ENCODE results near the gene PRPF40A.

PRPF40A gene

DNA sequence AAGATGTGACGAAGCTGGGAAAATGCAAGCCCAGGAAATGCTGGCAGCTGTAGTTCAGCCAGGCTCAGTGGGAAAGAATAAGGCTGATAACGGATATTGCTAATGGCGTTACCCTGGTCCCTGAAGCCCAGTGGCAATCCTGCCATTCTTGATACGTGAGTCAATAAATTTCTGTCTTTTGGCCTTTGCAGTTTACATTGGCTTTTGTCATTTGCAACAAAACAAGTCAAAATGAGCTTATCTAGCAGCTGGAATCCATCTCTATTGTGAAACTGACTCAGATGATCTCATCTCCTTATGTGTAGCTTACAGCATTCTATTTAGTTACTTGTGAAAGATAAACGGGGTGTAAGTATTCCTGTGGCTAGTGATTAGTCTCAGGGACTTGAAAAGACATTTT, 44.9 kb upstream of the PRPF40A start:
- H3K18ac ChIP-seq (ENCODE audit: low read depth in 1 of 2, low read length in 2 of 2): no peak overlapping the region
- H2BK15ac ChIP-seq (ENCODE audit: low read depth, poor library complexity, severe bottlenecking): no peak overlapping the region
- no peak overlapping the region for H3K23ac ChIP-seq (ENCODE audit: low read length in 2 of 2)
- H3K14ac ChIP-seq (ENCODE audit: low read length in 2 of 2): no peak overlapping the region
- DNase-seq: peak; percentile 92
- peaks cover 3% of the 10 kb centered on the region for H3K79me1 ChIP-seq (replicated peaks; ENCODE audit: low read length, poor library complexity, severe bottlenecking)
- H2BK120ac ChIP-seq (ENCODE audit: low read depth, low read length): no peak overlapping the region
- H3K4me2 ChIP-seq (ENCODE audit: low read length, poor library complexity, severe bottlenecking): no peak overlapping the region
- no peaks in the 10 kb centered on the region for H3K4me1 ChIP-seq (ENCODE audit: control insufficient read depth, insufficient read depth, low read depth, low read length)
- no peaks in the 10 kb centered on the region for H3K27me3 ChIP-seq (ENCODE audit: control insufficient read depth in 1 of 2, insufficient read depth in 1 of 2, low read length in 2 of 2)
- no peak overlapping the region for H2AK5ac ChIP-seq (ENCODE audit: low read length, severe bottlenecking)
- H4K8ac ChIP-seq (ENCODE audit: low read length): no peak overlapping the region
- H3K9ac ChIP-seq (ENCODE audit: low read length): peak overlapping the region; percentile 65
- no peak overlapping the region for H2BK12ac ChIP-seq (ENCODE audit: low read length in 2 of 2)
- WGBS: 57% methylated on average over 4 of the region's 5 CpGs
- no peaks in the 10 kb centered on the region for H3K9me3 ChIP-seq (ENCODE audit: control insufficient read depth, low read length)
- H2AFZ ChIP-seq (ENCODE audit: low read depth, low read length): no peak overlapping the region
- peak overlapping the region in 1 of 2 experiments; percentile 46 for H3K4me3 ChIP-seq (ENCODE audit: insufficient read depth in 1 of 2, low read depth in 1 of 2, low read length in 2 of 2)
- peaks cover 7 to 17% of the 10 kb centered on the region in 2 experiments for H3K36me3 ChIP-seq (ENCODE audit: control insufficient read depth in 1 of 2, insufficient read depth in 2 of 2, low read depth in 1 of 2, low read length in 2 of 2)
- no peak overlapping the region for H3K27ac ChIP-seq (ENCODE audit: low read length, poor library complexity, severe bottlenecking)
- no peak overlapping the region for H4K91ac ChIP-seq (ENCODE audit: low read length)
- no peak overlapping the region for H3K4ac ChIP-seq (ENCODE audit: low read depth in 1 of 2, low read length in 2 of 2)
- H2BK5ac ChIP-seq (ENCODE audit: low read depth, low read length, poor library complexity, severe bottlenecking): no peak overlapping the region

GRCh38 chr2:152761214-152761613, 44.0 kb upstream of the PRPF40A start:
- Histone ChIP-seq H3K27me3 (ENCODE audit: control insufficient read depth in 1 of 2, insufficient read depth in 1 of 2, low read length in 2 of 2) (no peaks in the 10 kb centered on the region), H2BK5ac (ENCODE audit: low read depth, low read length, poor library complexity, severe bottlenecking) (no peak overlapping the region), H3K9me3 (ENCODE audit: control insufficient read depth, low read length) (no peaks in the 10 kb centered on the region), H2BK12ac (ENCODE audit: low read length in 2 of 2) (no peak overlapping the region), H3K23ac (ENCODE audit: low read length in 2 of 2) (no peak overlapping the region), H3K18ac (ENCODE audit: low read depth in 1 of 2, low read length in 2 of 2) (no peak overlapping the region), H3K9ac (ENCODE audit: low read length) (no peak overlapping the region), H3K36me3 (ENCODE audit: control insufficient read depth in 1 of 2, insufficient read depth in 2 of 2, low read depth in 1 of 2, low read length in 2 of 2) (peaks cover 7 to 26% of the 10 kb centered on the region in 2 experiments), H3K4me2 (ENCODE audit: low read length, poor library complexity, severe bottlenecking) (no peak overlapping the region), H2AK5ac (ENCODE audit: low read length, severe bottlenecking) (no peak overlapping the region), H3K4me1 (ENCODE audit: control insufficient read depth, insufficient read depth, low read depth, low read length) (no peaks in the 10 kb centered on the region), H3K27ac (ENCODE audit: low read length, poor library complexity, severe bottlenecking) (no peak overlapping the region), H3K79me1 (replicated peaks; ENCODE audit: low read length, poor library complexity, severe bottlenecking) (peaks cover 3% of the 10 kb centered on the region), H2AFZ (ENCODE audit: low read depth, low read length) (no peak overlapping the region), H2BK15ac (ENCODE audit: low read depth, poor library complexity, severe bottlenecking) (no peak overlapping the region), H4K8ac (ENCODE audit: low read length) (no peak overlapping the region), H2BK120ac (ENCODE audit: low read depth, low read length) (no peak overlapping the region), H3K14ac (ENCODE audit: low read length in 2 of 2) (no peak overlapping the region), H4K91ac (ENCODE audit: low read length) (no peak overlapping the region), H3K4ac (ENCODE audit: low read depth in 1 of 2, low read length in 2 of 2) (no peak overlapping the region), H3K4me3 (ENCODE audit: insufficient read depth in 1 of 2, low read depth in 1 of 2, low read length in 2 of 2) (no peak overlapping the region)
- peak; percentile 48 for DNase-seq
- WGBS: 98% methylated on average over 3 of the region's 4 CpGs

GRCh38 chr2:152759290-152760072, 42.2 kb upstream of the PRPF40A start:
- Histone ChIP-seq H2BK15ac (ENCODE audit: low read depth, poor library complexity, severe bottlenecking) (no peak overlapping the region), H4K91ac (ENCODE audit: low read length) (no peak overlapping the region), H3K4ac (ENCODE audit: low read depth in 1 of 2, low read length in 2 of 2) (no peak overlapping the region), H2BK12ac (ENCODE audit: low read length in 2 of 2) (no peak overlapping the region), H2AK5ac (ENCODE audit: low read length, severe bottlenecking) (no peak overlapping the region), H3K4me2 (ENCODE audit: low read length, poor library complexity, severe bottlenecking) (no peak overlapping the region), H4K8ac (ENCODE audit: low read length) (no peak overlapping the region), H2BK5ac (ENCODE audit: low read depth, low read length, poor library complexity, severe bottlenecking) (no peak overlapping the region), H3K9ac (ENCODE audit: low read length) (no peak overlapping the region), H3K23ac (ENCODE audit: low read length in 2 of 2) (no peak overlapping the region), H3K9me3 (ENCODE audit: control insufficient read depth, low read length) (no peaks in the 10 kb centered on the region), H3K36me3 (ENCODE audit: control insufficient read depth in 1 of 2, insufficient read depth in 2 of 2, low read depth in 1 of 2, low read length in 2 of 2) (peaks cover 12 to 31% of the 10 kb centered on the region in 2 experiments), H3K4me3 (ENCODE audit: insufficient read depth in 1 of 2, low read depth in 1 of 2, low read length in 2 of 2) (no peak overlapping the region), H3K4me1 (ENCODE audit: control insufficient read depth, insufficient read depth, low read depth, low read length) (no peaks in the 10 kb centered on the region), H2BK120ac (ENCODE audit: low read depth, low read length) (no peak overlapping the region), H3K18ac (ENCODE audit: low read depth in 1 of 2, low read length in 2 of 2) (no peak overlapping the region), H3K79me1 (replicated peaks; ENCODE audit: low read length, poor library complexity, severe bottlenecking) (peaks cover 10% of the 10 kb centered on the region), H3K27me3 (ENCODE audit: control insufficient read depth in 1 of 2, insufficient read depth in 1 of 2, low read length in 2 of 2) (no peaks in the 10 kb centered on the region), H3K27ac (ENCODE audit: low read length, poor library complexity, severe bottlenecking) (no peak overlapping the region), H3K14ac (ENCODE audit: low read length in 2 of 2) (no peak overlapping the region), H2AFZ (ENCODE audit: low read depth, low read length) (no peak overlapping the region)
- DNase-seq: no peak
- WGBS: 98% methylated on average over 4 of the region's 6 CpGs

- no peak overlapping the region for H2BK120ac ChIP-seq (ENCODE audit: low read depth, low read length)
- H3K4ac ChIP-seq (ENCODE audit: low read depth in 1 of 2, low read length in 2 of 2): no peak overlapping the region
- no peak overlapping the region for H2BK12ac ChIP-seq (ENCODE audit: low read length in 2 of 2)
- peak; percentile 30 for DNase-seq
- H3K36me3 ChIP-seq (ENCODE audit: control insufficient read depth in 1 of 2, insufficient read depth in 2 of 2, low read depth in 1 of 2, low read length in 2 of 2): peaks cover 8 to 56% of the 10 kb centered on the region in 2 experiments
- peak overlapping the region; percentile 37 for H4K8ac ChIP-seq (ENCODE audit: low read length)
- H3K9ac ChIP-seq (ENCODE audit: low read length): no peak overlapping the region
- no peak overlapping the region for H3K14ac ChIP-seq (ENCODE audit: low read length in 2 of 2)
- H3K4me2 ChIP-seq (ENCODE audit: low read length, poor library complexity, severe bottlenecking): no peak overlapping the region
- no peak overlapping the region for H3K27ac ChIP-seq (ENCODE audit: low read length, poor library complexity, severe bottlenecking)
- H3K4me3 ChIP-seq (ENCODE audit: insufficient read depth in 1 of 2, low read depth in 1 of 2, low read length in 2 of 2): no peak overlapping the region
- no peak overlapping the region for H2AFZ ChIP-seq (ENCODE audit: low read depth, low read length)
- H3K4me1 ChIP-seq (ENCODE audit: control insufficient read depth, insufficient read depth, low read depth, low read length): no peaks in the 10 kb centered on the region
- H3K79me1 ChIP-seq (replicated peaks; ENCODE audit: low read length, poor library complexity, severe bottlenecking): peaks cover 24% of the 10 kb centered on the region
- H2BK15ac ChIP-seq (ENCODE audit: low read depth, poor library complexity, severe bottlenecking): no peak overlapping the region
- 78% methylated on average over 13 of the region's 13 CpGs for WGBS
- no peak overlapping the region for H3K18ac ChIP-seq (ENCODE audit: low read depth in 1 of 2, low read length in 2 of 2)
- H2AK5ac ChIP-seq (ENCODE audit: low read length, severe bottlenecking): no peak overlapping the region
- no peaks in the 10 kb centered on the region for H3K27me3 ChIP-seq (ENCODE audit: control insufficient read depth in 1 of 2, insufficient read depth in 1 of 2, low read length in 2 of 2)
- no peak overlapping the region for H2BK5ac ChIP-seq (ENCODE audit: low read depth, low read length, poor library complexity, severe bottlenecking)
- H3K9me3 ChIP-seq (ENCODE audit: control insufficient read depth, low read length): no peaks in the 10 kb centered on the region
- no peak overlapping the region for H4K91ac ChIP-seq (ENCODE audit: low read length)
- H3K23ac ChIP-seq (ENCODE audit: low read length in 2 of 2): no peak overlapping the region
These were observed 37.8 kb upstream of the PRPF40A start for GRCh38 chr2:152755029-152755428.
